Measurements from ENCODE around the gene DNAH5.

DNAH5 gene

DNA sequence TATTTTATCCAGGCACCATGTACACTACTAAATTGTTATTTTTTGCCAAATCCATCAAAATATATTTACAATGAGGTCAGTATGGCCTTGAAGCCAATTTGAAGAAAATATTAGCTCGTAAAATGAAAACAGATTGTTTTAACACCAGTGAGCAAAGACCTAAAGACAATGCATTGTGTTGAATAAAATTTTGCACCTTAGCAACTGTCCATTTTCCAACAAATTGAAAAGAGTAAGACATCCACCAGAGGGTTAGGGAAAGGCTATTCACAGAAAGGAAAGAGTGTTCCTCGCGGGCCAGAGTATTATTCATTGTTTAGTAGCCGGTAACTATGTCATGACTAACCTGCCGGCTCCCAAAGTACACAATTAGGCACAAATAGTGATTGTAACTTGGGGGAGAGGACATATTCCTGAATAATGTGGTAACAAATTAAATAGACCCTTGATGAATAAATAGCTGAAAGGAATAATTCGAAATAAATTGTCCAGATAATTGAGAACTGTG, 213.3 kb downstream of the DNAH5 start:
- DNase-seq (ENCODE audit: low read depth, low spot score), result no peak

DNA sequence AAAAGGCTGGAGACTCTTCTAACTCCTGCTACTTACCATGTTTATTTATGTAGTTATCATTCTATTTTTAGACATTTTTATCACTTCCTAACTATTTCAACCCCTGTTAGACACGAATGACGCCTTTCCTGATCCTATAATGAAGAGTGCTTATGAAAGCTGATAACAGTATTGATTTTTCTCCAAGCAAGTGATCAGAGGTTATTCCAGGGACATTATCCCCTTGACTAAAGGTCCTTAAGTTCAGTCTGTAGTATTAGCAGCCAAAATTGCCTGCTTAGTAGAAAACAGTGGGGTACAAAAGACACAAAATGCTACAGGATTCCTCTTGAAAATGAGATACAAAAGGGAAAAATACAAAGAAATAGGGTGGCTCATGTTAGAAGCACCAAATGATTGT, 235.6 kb downstream of the DNAH5 start:
- DNase-seq (ENCODE audit: low read depth, low spot score), result no peak

DNA sequence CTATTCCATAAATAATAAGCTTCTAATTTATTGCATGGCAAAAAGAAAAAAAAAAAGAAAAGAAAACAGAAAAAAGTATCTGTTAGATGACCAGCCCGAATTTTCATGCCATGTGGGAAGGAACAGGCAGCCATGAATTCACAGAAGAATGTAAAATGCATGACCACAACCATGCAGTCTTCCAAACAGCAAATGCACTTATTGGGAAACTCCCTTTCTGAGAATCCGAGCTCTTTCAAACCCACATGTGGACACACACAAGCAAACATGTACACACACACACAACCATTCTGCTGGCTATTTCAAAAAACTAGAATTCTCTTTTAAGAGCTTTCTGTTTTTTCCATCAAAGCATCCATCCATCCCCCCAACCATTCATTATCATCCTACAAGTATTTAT, 236.1 kb downstream of the DNAH5 start:
- DNase-seq (ENCODE audit: low read depth, low spot score), result no peak

DNA sequence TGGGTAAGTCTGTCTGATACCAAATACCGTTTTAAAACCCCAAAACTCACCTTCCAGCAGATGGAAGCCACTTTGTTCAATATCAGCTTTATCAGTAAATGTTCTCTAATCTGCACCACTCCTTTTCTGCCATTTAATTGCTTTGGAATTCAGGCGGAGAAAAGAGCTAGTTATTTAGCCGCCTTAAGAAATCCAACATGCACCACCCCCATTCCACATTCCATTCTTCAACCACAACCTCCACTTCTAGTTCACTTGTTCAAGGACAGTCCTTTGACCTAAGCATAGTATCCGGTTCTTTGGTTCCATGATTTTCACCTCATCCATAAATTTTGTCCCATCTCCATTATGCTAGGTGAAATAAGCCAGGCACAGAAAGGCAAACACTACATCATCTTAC, 240.1 kb downstream of the DNAH5 start:
- no peak for DNase-seq (ENCODE audit: low read depth, low spot score)

DNA sequence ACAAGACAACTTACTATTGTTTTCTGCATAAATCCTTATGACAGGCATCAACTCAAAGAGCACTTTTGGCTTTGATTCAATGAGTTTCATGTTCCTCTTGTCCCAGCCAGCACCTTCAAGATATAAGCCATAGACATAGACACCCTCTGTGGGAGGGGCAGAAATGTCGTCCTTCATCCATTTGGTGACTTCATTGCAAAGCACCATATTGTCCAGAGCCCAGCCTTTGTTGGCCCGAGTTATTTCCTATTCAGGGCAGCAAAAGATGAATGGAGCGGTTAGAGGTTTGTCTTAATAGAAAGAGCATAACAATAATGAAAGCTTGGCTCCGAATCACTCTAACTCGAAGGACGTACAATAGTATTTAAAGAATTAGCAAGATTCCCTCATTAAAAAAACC, 243.9 kb downstream of the DNAH5 start:
- no peak for DNase-seq (ENCODE audit: low read depth, low spot score)

DNA sequence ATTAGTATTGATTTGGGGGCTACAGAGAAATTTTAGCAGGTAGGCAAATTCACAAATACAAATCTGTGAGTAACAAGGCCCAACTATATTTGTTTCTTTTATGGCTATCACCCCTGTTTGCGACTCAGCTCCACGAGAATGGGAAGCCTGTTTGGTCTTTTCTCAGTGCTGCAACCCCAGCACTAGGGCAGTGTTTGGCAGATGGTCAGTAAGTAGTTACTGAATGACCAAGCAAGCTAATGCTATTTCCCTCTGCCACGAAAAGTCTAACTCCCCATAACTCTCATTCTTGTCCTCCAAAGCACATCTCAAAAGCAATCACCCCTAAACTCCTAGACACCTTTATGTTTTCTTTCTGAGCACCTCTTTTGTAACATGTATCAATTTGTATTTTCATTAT, 245.6 kb downstream of the DNAH5 start:
- DNase-seq (ENCODE audit: low read depth, low spot score), result no peak

DNA sequence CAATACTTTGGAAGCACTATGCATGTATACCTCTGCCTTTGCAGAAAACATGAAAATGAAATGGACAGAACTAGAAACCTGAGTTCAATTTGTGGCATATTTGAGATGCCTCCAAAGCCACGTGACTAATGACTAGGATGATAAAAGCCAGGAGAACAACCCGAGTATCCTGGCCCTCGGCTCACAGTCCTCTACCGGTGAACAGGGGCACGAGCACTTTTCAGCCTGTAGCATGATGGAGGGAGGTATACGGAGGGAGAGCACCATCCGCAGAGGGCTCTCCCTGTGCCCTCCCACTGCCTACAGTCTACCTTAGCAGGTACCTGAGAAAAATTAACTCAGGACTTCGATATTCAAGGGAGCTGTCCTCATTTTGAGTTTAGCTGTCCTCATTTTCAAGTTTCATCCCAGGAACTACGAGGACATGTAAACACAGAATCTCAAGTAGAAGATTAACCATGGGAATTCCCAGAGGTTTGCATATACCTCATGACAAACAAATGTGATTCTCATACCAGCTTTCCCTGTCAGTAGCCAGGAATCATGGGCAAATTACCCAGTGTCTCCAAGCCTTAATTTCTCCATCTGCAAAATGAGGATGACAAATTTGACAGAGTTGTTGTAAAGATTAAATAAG, 249.3 kb downstream of the DNAH5 start:
- DNase-seq (ENCODE audit: low read depth, low spot score), result no peak

DNA sequence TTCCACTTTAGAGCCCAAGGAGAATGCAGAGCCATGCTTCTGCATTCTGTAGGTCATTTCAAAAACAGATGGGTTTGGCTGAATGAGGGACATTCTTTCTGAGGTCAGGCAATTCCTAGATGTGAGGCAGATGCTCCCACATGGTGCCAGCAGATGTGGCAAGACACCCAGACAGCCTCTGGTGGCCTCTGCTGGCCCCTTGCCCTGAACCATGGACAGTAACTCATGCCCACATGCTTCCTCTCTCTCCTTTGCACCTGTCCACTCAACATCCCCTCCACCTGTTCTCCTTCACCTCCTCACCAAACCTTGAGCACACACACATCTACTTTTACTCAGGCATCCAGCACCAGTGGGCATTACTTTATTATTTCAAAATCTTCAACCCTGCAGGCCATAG, 252.3 kb downstream of the DNAH5 start:
- no peak for DNase-seq (ENCODE audit: low read depth, low spot score)

DNA sequence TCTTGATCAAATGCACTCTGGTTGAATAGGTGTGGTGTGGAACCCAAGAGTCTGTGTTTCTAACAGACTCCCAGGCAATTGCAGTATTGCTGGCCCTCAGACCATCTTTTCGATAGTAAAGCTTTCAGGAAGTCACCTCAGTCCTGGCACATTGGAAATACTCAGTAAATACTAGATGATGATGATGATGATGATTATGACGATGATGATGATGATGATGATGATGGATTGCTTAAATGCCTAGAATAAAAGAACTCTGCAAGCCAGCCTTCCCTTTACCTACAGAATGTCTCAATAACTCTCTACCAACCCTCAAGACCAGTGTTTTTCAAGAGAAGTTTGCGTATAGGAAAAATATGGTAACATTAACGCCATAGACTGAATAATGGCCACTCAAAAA, 268.0 kb downstream of the DNAH5 start:
- no peak for DNase-seq (ENCODE audit: low read depth, low spot score)

DNA sequence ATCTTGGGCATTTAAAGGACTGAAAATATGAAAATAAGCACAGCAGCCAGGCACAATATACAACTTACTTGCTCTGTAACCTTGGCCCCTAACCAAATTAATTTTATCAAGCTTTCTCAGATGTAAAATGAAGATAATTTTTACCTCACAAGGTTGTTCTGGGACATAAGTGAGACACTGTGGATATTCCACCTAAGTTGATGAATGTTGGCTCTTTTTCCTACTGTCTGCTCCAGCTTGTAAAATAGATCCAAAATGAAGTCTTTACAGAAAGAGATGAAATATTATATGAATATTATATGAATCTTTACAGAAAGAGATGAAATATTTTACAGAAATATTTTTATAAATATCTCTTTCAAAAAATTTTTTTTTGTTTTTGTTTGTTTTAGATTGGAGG, 270.1 kb downstream of the DNAH5 start:
- DNase-seq (ENCODE audit: low read depth, low spot score), result no peak

DNA sequence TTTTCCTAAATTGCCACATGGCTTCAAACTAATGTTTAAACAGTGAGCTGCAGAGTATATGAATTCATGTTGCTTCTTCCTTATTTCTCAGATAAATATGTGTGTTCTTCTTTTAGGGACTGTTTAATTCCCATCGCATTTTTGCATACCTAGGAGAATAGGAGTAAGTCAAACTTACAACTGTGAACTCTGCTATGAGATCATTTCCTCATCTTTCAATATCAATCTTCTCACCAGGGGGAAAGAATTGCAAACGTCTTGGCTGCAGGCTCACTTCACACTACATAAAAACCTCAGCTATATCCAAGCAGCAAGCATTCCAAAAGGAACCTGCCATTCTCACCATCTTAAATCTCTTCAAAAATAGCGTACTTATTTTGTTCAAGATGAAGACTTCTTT, 271.0 kb downstream of the DNAH5 start:
- no peak for DNase-seq (ENCODE audit: low read depth, low spot score)

DNA sequence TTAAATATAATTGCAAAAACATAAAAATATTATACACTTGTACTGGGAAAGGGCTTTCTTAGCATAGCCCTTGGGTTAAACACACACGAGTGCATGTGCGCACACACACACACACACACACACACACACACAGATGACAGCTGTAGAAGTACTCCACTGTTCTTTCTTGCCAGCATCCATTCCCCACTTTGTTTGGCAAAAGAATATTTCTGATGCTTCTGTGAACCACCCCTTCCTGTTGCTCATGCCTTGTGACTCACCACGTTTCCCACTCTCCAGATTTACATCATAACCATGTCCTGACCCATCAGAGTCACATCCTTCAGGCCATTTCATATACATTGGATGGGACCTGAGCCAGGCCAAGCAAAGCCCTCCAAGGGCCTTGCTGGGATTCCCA, 280.1 kb downstream of the DNAH5 start:
- DNase-seq (ENCODE audit: low read depth, low spot score), result no peak

DNA sequence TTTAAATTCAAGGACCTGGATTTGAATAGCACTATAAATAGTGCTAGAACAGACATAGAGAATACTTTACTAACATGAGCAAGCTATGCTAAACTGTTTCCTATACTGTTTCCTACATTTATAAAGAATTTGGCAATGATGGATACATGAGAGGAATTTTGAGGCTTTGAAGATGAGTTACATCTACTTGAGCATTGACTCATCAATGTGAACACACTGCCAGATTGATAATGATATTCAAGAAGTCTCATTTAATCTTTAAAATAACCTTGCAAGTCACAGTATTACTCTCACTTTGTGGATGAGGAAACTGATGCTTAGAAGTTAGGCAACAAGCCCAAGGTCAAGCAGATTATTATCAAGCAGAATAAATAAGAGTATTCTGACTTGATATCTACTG, 281.9 kb downstream of the DNAH5 start:
- no peak for DNase-seq (ENCODE audit: low read depth, low spot score)

DNA sequence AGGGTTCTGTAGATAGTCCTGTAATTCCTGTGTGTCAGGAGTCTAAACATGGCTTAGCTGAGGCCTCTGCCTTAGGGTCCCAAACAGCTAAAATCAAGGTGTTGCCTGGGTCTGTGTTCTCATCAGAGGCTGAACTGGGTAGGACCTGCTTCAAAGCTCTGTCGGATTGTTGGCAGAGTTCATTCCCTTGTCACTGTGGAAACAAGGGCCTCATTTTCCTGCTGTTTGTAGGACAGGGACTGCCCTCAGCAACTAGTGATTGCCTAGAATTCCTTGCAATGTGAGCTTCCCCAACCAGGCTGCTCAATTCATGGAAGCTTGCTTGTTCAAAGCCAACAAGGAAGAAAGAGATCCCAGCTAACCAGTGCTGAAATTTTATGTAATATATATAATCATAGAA, 283.2 kb downstream of the DNAH5 start:
- no peak for DNase-seq (ENCODE audit: low read depth, low spot score)

DNA sequence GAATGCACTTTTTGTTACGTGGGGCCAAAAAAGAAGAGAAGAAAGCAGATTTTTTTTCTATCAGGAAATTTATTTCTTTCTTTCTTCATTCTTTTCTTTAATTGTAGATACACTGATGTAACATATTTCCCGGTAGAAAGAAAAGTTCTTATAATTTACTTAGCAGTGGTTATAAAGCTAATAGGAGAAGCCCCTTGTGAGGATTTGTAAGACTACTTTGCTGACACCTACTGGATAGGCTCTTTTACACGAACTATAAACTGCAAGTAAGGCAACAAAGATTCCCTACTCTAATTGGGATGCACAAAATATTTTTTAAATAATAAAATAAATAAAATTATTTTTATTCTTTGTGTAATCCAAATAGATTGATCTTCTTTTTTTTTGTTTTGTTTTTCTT, 284.4 kb downstream of the DNAH5 start:
- no peak for DNase-seq (ENCODE audit: low read depth, low spot score)

DNA sequence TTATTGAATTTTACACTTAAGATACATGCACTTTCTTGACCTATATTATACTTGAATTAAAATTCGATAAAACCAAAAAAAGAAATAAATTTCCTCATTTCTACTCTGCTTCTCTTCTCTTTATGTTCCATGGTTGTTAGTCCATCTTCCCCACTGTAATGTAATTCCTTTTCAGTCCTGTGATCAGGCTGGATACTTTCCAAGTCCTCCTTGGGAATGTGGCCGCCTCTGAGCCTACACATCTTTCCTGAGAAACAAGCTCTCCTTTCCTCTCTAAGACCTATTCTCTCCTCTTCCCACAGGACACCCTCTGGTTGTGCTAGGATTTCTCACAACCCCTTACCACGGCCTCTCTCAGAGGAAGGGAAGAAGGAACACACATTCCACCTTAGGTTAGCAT, 285.1 kb downstream of the DNAH5 start:
- no peak for DNase-seq (ENCODE audit: low read depth, low spot score)

DNA sequence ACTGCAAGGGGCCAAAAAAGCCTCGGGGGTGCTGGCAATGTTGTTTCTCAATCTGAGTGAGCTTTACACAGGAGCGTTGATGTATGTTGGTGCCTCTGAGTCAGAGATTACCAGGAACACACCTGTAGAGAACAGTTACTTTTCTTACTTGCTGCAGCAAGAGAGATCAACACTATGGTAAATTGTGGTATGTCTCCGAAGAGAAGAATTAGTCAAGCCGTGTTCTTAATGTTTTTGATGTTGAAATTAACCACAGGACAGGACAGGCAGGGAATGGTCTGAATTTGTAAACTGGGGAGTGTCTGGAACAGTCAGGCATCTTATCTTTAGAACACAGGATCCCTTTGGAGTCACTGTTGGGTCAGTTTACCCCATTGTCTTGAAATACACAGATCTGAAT, 285.7 kb downstream of the DNAH5 start:
- no peak for DNase-seq (ENCODE audit: low read depth, low spot score)

DNA sequence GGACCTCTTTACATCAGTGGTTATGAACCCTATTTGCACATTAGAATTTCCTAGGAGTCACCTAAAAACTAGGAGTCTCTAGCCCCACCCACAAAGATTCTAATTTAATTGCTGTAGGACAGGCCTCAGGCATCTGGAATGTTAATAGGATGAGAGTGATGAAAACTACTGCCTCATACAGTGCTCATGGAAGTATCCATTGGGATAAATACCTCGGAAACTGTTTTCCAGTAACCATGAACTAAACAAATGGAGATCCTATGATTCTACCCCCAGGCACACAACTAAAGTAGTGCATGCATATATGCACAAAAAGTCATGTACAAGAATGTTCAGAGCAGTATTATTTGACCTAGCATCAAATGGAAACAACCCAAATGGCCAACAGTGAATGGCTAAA, 286.3 kb downstream of the DNAH5 start:
- no peak for DNase-seq (ENCODE audit: low read depth, low spot score)

DNA sequence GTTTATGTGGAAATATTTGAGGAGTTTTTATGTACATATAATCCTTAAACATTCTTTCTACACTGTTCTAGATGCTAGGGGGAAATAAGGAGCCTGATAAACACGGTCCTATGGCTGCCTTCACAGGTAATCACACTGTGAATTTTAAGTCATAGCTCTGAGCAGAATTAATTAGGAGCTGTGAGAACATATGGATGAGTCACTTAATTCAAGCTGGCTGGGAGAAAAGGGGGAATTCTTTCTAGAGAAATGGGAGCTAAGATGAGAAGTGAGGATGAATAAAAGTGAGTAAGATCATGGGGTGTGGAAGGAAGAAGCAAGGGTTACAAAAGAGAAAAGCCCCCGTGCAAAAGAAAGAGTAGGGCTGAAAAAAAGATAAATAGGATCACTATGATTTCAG, 290.8 kb downstream of the DNAH5 start:
- DNase-seq (ENCODE audit: low read depth, low spot score), result no peak

DNA sequence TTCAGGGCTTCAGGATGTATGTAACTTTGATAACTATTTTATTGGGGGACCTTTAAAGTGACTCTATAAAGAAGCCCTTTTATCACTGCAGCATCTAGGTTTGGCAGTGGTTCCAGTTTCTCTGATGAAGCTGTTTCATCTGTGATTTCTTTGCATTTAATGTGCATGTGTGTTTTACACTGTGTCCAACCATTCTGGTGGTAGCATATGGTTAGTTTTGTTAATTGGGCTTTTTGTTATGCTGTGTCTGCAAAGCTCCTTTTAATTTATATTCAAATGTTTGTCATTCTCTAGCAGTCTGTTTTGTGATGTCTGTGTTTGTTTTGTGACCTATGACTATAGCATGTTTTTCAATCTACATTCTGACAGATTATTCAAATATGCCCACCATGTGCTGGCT, 294.8 kb downstream of the DNAH5 start:
- DNase-seq (ENCODE audit: low read depth, low spot score), result no peak

DNA sequence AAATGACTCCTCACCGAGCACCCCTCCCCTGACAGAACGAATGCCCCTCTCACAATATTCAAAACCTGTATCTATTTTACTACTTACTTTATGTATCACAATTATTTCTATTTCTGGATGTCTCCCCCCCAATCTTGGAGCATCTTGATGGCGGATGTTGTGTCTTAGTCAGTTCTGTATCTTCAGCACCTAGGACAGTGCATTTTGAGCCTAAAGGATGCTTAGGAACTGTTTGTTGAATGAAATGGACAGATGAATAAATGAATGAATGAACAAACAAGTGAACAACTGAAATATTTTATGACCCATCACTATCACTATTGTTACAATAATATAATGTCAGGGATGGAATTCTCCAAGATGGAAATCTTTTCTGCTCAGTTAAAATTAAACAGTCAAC, 295.7 kb downstream of the DNAH5 start:
- DNase-seq (ENCODE audit: low read depth, low spot score), result no peak

DNA sequence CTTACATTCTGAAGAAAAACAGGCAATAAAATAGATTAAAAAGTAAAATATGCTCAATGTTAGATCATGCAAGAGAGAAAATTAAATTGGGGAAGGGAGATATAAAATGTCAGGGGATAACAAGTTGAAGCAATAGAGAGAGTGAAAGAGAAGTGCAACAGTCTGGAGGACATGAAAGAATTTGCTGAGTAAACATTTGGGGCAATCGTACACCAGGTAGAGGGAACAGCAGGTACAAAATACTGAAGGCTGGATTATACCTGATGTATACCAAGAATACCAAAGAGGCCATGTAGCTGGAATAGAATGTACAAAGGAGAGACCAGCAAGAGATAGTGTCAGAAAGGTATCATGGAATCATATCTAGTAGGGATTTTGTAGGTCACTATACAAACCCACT, 300.8 kb downstream of the DNAH5 start:
- no peak for DNase-seq (ENCODE audit: low read depth, low spot score)

DNA sequence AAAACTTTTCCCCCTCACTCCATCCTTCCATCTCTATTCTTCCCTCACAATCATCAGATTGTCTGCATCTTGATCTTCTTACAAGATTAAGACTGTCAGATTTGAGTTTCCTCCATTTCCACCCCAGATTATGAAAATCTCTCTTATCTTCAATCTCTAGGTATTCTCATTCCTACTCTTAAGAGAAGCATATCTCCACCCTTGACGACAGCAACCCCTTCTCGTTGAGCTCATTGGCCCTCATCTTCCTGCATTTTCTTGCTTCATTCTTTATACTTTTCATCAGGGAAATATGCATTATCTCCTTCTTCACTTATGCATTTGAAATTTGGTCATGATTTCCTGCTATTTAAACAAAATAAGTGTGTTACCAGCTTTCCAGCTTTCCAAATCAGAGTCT, 301.3 kb downstream of the DNAH5 start:
- no peak for DNase-seq (ENCODE audit: low read depth, low spot score)

All from iPS DF 19.7 (cell line).